HuH-7 (cell line): ENCODE results near the gene ZNF814.
"Not testable (repeated sequence)": the region's sequence is repeated elsewhere in the genome, so short reads cannot be mapped to it uniquely, and the experiment has no call there.

Experiments used
- DNase-seq: peaks from one replicate; pipeline ENCODE4 v3.0.0; 2011; ENCODE audit warnings: low spot score

Gene ZNF814

GRCh38 chr19:57815247-57816075, 73.4 kb downstream of the ZNF814 start:
- no peak for DNase-seq

GRCh38 chr19:57814505-57815246, 74.2 kb downstream of the ZNF814 start, which contains the start of gene ZNF552:
TSS of gene ZNF552 (minus strand) at chr19:57814913. CDS start at chr19:57814743, 170 bp downstream.
- peak; percentile 91 for DNase-seq

GRCh38 chr19:57813919-57814504, 74.8 kb downstream of the ZNF814 start:
- DNase-seq, result no peak

DNA sequence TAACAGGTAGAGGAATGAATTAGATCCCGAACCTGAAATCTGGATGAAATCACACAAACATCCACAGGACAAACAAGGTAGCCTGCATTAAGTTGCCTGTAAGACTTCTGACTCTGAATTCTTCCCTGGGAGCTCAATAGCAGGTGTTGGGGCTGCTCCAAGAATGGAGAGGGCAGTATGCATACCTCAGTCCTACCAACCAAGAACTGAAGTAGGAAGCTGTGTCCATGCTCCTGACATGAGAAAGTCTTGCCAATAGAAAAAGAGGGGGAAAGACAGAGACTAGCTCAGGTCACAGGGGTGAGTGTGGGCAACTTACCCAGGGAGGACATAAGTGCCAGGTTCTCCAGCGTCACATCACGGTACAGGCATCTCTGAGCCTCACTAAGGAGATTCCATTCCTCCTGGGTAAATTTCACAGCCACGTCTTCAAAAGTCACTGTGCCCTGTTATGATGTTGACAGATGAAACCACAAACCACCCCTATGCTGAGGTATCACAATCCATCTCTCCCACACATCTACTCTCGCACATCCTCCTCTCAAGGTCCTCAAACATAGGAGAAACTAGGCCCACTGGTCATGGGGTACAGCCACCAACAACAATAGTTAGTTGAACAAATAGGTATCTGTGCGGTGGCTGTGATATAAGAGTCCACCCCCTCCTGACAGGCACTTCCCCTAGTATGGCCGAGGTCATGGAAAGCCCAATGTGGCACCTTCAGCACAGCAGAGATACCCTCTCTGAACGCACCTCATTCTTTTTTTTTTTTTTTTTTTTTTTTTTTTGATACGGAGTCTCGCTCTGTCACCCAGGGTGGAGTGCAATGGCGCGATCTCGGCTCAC, 75.6 kb downstream of the ZNF814 start:
- DNase-seq, result not testable (repeated sequence)

DNA sequence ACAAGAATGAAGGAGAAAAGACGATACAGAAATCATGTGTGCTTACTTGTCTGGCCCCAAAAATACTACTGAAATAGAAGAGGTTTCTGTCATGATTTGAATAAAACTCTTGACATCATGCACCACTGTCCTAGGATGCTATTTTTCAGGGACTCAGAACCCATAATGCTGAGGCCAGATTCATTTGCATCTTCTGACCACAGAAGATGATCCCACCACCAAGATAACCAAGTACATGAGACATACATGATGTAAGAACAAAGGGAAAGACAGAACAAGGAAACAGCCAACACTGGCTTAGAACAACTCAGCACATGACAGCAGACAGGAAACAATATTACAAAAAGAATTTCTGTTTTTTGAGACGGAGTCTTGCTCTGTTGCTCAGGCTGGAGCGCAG, 76.6 kb downstream of the ZNF814 start:
- no peak for DNase-seq

DNA sequence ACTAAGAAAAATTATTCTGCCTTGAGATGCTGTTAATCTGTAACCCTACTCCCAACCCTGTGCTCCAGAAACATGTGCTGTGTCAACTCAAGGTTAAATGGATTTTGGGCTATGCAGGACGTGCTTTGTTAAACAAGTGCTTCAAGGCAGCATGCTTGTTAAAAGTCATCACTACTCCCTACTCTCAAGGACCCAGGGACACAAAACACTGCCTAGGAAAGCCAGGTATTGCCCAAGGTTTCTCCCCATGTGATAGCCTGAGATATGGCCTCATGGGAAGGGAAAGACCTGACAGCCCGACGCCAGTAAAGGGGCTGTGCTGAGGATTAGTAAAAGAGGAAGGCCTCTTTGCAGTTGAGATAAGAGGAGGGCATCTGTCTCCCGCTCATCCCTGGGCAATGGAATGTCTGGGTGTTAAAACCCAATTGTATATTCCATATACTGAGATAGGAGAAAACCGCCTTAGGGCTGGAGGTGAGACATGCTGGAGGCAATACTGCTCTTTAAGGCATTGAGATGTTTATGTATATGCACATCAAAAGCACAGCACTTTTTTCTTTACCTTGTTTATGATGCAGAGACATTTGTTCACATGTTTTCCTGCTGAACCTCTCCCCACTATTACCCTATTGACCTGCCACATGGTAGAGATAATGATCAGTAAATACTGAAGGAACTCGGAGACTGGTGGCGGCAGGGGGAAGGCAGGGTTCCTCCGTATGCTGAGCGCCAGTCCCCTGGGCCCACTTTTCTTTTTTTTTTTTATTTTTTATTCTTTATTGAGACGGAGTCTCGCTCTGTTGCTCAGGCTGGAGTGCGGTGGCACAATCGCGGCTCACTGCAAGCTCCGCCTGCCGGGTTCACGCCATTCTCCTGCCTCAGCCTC, 78.2 kb downstream of the ZNF814 start:
- DNase-seq, result not testable (repeated sequence)

DNA sequence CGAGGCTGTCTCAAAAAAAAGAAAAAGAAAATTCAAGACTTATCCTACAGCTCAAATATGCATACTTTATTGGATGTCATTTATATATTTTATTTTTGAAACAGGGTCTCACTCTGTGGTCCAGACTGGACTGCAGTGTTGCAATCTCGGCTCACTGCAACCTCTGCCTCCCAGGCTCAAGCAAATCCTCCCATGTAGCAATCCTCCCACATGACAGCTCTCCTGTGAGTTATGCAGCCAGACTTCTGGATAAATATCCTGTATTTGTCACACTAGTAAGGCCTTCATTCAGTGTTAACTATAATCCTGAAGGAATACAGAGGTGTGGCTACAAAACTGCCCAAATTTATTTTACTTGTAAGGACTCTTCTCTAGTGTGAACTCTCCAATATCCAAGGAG, 81.3 kb downstream of the ZNF814 start:
- no peak for DNase-seq

DNA sequence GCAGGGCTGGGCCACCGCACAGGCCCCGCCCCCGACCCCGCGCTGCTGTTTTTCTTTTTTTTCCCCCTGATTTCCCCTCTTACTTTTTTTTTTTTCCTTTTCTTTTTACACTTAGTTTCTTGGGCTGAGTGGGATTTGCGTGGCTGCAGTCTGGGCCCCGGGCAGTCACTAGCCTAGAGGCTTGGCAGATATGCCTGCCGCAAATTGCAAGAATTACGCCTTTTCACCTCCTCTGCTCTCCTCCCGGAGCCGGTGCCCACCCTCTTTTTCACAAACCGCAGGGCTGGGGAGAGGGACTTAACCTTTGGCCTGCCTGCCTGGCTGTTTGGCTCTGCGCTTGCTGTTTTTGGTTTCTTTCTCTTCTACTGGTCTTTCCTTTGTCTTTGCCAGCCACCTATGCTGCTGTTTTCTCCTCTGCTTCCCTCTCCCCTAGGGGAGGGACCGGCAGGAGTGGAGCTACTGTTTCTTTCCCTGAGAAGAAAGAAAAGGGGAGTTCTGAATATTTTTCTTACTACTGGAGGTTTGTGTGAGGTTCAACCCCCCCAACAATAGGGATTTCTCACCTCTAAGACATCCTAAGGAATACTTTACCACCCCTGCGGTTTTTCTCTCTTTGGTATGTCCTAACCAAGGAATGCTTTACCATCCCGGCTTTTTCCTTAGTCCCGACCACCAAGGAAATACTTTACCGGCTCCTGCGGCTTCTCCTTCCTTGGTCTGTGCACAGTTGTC, 85.1 kb downstream of the ZNF814 start:
- DNase-seq, result no peak

- DNase-seq, result no peak
Measured at GRCh38 chr19:57803265-57803593, 85.6 kb downstream of the ZNF814 start.

GRCh38 chr19:57802269-57802668, 86.6 kb downstream of the ZNF814 start:
- DNase-seq, result no peak

DNA sequence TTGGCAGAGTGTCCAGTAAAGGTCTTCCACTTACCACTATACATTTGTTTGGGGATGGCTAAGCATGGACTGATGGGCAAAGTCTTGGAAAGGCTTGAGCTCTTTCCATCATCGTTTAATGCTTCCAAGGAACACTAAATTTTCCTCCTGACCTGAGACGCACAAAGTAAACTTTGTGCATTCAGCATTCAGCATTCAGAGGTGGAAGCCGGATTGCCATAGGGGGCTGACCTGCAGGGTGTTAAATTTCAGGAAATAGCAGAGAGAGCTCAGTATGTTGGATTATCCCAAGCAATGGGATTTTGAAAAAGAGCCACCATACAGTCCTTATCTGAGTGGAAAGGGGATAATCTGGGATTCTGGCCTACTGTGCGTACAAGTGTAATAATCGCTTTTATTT, 88.1 kb downstream of the ZNF814 start:
- DNase-seq, result no peak
